Activated T-helper 1 cell treated with Interleukin-2 at 50 U/mL for 16 hours (primary cell): ENCODE results near the gene DPH6.
"Not testable (repeated sequence)": the region's sequence is repeated elsewhere in the genome, so short reads cannot be mapped to it uniquely, and the experiment has no call there.

Experiments
- DNase-seq: peaks from one replicate; pipeline ENCODE4 v3.0.0-alpha.2; 2020; ENCODE audit warnings: low read depth

Gene DPH6

GRCh38 chr15:35437157-35437556, 108.8 kb downstream of the DPH6 start:
- no peak for DNase-seq

- DNase-seq: no peak
These were observed 109.5 kb downstream of the DPH6 start for GRCh38 chr15:35436422-35436821.

GRCh38 chr15:35431281-35431680, 114.7 kb downstream of the DPH6 start:
- DNase-seq: no peak

GRCh38 chr15:35430301-35430700, 115.7 kb downstream of the DPH6 start:
- DNase-seq: no peak

- no peak for DNase-seq
These were observed 118.5 kb downstream of the DPH6 start for GRCh38 chr15:35427496-35427895.

GRCh38 chr15:35427091-35427490, 118.9 kb downstream of the DPH6 start:
- no peak for DNase-seq

- DNase-seq: no peak
These were observed 135.2 kb downstream of the DPH6 start for GRCh38 chr15:35410775-35411174.

GRCh38 chr15:35399901-35400300, 146.1 kb downstream of the DPH6 start:
- DNase-seq: no peak

- no peak for DNase-seq
These were observed 148.9 kb downstream of the DPH6 start for GRCh38 chr15:35397027-35397426.

- DNase-seq: no peak
These were observed 151.5 kb downstream of the DPH6 start for GRCh38 chr15:35394416-35394815.

GRCh38 chr15:35393398-35393797, 152.6 kb downstream of the DPH6 start:
- no peak for DNase-seq

GRCh38 chr15:35391408-35391984, 154.5 kb downstream of the DPH6 start:
- not testable (repeated sequence) for DNase-seq

- no peak for DNase-seq
These were observed 162.5 kb downstream of the DPH6 start for GRCh38 chr15:35383506-35383905.

GRCh38 chr15:35381328-35381727, 164.6 kb downstream of the DPH6 start:
- DNase-seq: no peak

GRCh38 chr15:35379972-35380371, 166.0 kb downstream of the DPH6 start:
- no peak for DNase-seq

- not testable (repeated sequence) for DNase-seq
These were observed 167.5 kb downstream of the DPH6 start for GRCh38 chr15:35378454-35378853.

- no peak for DNase-seq
These were observed 169.3 kb downstream of the DPH6 start for GRCh38 chr15:35376707-35377106.

GRCh38 chr15:35374661-35375060, 171.3 kb downstream of the DPH6 start:
- DNase-seq: no peak

GRCh38 chr15:35362195-35362829, 183.7 kb downstream of the DPH6 start:
- no peak for DNase-seq

- DNase-seq: no peak
These were observed 187.1 kb downstream of the DPH6 start for GRCh38 chr15:35358824-35359223.

- no peak for DNase-seq
These were observed 194.9 kb downstream of the DPH6 start for GRCh38 chr15:35351059-35351458.

- no peak for DNase-seq
These were observed 196.0 kb downstream of the DPH6 start for GRCh38 chr15:35349916-35350315.

GRCh38 chr15:35330916-35331315, 215.0 kb downstream of the DPH6 start:
- no peak for DNase-seq

GRCh38 chr15:35330048-35330695, 215.8 kb downstream of the DPH6 start:
- DNase-seq: no peak
